NCI-H510A (cell line): Measurements from ENCODE around the gene PCDHGA10.
"Not testable (repeated sequence)": the region's sequence is repeated elsewhere in the genome, so short reads cannot be mapped to it uniquely, and the experiment has no call there.

Source experiments
- DNase-seq: peaks from one replicate; lab custom pipeline; 2025; lab: John Stamatoyannopoulos, UW

The PCDHGA10 gene

GRCh38 chr5:141420855-141421488, 8.2 kb downstream of the PCDHGA10 start, which contains the start of gene PCDHGA11:
PCDHGA11 (plus strand) TSS chr5:141421051; CDS start chr5:141421228, 177 bp downstream.
- DNase-seq = no peak

- no peak for DNase-seq
Measured at GRCh38 chr5:141421489-141421855, 8.7 kb downstream of the PCDHGA10 start.

DNA sequence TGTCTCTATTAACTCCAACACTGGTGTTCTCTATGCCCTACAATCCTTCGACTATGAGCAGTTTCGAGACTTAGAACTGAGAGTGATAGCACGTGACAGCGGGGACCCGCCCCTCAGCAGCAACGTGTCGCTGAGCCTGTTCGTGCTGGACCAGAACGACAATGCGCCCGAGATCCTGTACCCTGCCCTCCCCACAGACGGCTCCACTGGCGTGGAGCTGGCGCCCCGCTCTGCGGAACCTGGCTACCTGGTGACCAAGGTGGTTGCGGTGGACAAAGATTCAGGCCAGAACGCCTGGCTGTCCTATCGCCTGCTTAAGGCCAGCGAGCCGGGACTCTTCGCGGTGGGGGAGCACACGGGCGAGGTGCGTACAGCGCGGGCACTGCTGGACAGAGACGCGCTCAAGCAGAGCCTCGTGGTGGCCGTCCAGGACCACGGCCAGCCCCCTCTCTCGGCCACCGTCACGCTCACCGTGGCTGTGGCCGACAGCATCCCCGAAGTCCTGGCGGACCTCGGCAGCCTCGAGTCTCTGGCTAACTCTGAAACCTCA, 10.0 kb downstream of the PCDHGA10 start:
- no peak for DNase-seq

DNA sequence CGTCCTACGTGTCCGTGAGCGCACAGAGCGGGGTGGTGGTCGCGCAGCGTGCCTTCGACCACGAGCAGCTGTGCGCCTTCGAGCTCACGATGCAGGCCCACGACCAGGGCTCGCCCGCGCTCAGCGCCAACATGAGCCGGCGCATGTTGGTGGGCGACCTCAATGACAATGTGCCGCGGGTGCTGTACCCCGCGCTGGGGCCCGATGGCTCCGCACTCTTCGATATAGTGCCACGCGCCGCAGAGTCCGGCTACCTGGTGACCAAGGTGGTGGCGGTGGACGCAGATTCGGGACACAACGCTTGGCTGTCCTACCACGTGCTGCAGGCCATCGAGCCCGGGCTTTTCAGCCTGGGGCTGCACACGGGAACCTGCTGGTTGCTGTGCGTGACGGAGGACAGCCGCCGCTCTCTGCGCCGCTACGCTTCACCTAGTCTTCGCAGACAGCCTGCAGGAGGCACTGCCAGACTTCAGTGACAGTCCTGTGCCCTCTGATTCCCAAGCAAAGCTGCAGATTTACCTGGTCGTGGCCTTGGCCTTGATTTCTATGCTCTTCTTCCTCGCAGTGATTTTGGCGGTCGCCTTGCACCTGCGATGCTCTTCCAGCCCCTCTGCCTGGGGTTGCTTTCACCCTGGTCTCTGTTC, 15.1 kb downstream of the PCDHGA10 start:
- no peak for DNase-seq

GRCh38 chr5:141430332-141431113, 17.7 kb downstream of the PCDHGA10 start, which contains the start of gene PCDHGA12:
PCDHGA12 (plus strand) TSS chr5:141430507; CDS start chr5:141430760, 253 bp downstream.
- no peak for DNase-seq

GRCh38 chr5:141431286-141431685, 18.5 kb downstream of the PCDHGA10 start:
- no peak for DNase-seq

GRCh38 chr5:141432308-141432707, 19.5 kb downstream of the PCDHGA10 start:
- not testable (repeated sequence) for DNase-seq

DNA sequence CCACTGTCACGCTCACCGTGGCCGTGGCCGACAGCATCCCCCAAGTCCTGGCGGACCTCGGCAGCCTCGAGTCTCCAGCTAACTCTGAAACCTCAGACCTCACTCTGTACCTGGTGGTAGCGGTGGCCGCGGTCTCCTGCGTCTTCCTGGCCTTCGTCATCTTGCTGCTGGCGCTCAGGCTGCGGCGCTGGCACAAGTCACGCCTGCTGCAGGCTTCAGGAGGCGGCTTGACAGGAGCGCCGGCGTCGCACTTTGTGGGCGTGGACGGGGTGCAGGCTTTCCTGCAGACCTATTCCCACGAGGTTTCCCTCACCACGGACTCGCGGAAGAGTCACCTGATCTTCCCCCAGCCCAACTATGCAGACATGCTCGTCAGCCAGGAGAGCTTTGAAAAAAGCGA, 19.9 kb downstream of the PCDHGA10 start:
- not testable (repeated sequence) for DNase-seq

- no peak for DNase-seq
Measured at GRCh38 chr5:141434006-141434405, 21.2 kb downstream of the PCDHGA10 start.

GRCh38 chr5:141437221-141437620, 24.4 kb downstream of the PCDHGA10 start:
- DNase-seq = no peak

- DNase-seq = no peak
Measured at GRCh38 chr5:141439411-141440141, 26.8 kb downstream of the PCDHGA10 start.

GRCh38 chr5:141440341-141440740, 27.6 kb downstream of the PCDHGA10 start:
- DNase-seq = no peak

GRCh38 chr5:141441571-141442170, 28.9 kb downstream of the PCDHGA10 start:
- no peak for DNase-seq

DNA sequence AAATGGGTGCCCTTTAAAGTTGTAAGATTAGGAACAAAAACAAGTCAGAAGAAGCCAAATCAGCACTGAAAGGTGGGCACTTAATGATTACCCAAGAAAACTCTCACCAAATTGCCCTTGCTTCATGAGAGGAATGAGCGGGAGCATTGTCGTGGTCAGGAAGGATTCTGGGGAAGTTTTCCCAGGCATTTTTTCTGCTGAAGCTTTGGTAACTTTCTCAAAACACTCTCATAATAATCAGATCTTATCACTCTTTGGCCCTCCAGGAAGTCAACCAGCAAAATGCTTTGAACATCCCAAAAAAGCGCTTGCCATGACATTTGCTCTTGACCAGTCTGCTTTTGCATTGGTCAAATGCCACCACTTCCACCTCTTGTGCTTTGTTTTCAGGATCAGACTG, 52.6 kb downstream of the PCDHGA10 start:
- no peak for DNase-seq
